ENCODE results near the gene SLC26A11. TPM values are rescaled to one million over a fixed set of nuclear protein-coding genes. Genes with fewer than 3 reads are reported as not detected.

The SLC26A11 gene
- total RNA-seq, 1 donor, result 12.7 TPM

DNA sequence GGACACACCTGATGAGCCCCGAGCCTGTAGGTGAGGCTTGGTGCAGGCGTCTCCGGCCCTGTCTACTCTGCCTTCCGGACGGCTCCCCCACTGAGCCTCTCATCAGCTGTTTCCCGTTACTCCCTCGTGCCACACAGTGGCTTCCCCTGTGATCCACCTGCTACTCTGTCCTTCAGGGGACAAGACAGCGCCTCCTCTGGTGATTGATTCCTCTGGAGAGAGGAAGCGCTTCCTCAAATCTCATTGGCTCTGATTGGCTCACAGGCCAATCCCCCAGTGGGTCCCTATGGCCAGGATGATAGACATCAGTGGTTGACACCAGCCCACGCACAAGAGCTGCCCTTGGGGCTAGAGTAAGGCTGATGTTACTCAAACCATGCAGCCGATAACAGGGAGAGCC lies 64.4 kb downstream of the SLC26A11 start:
- Histone ChIP-seq H3K79me2 (ENCODE audit: insufficient read depth, low read length) (peaks cover 18% of the 10 kb centered on the region), H3K4me3 (ENCODE audit: insufficient read depth, low read length) (no peak overlapping the region), H3K27ac (ENCODE audit: low read depth, low read length) (no peak overlapping the region), H3K9me3 (ENCODE audit: low read depth, low read length) (no peaks in the 10 kb centered on the region), H3K4me1 (ENCODE audit: insufficient read depth, low read length) (peaks cover 8% of the 10 kb centered on the region), H2AFZ (ENCODE audit: low read length) (no peak overlapping the region), H3K36me3 (ENCODE audit: insufficient read depth, low read length) (peaks cover 39% of the 10 kb centered on the region), H3K27me3 (ENCODE audit: insufficient read depth, low read length) (no peaks in the 10 kb centered on the region), H3K4me2 (ENCODE audit: insufficient read depth, low read length) (no peak overlapping the region), H4K20me1 (ENCODE audit: insufficient read depth, low read length) (peaks cover 13% of the 10 kb centered on the region)
- DNase-seq (ENCODE audit: insufficient read length, low spot score, missing footprints), result peak; percentile 46
- TF ChIP-seq, protein P1, sequence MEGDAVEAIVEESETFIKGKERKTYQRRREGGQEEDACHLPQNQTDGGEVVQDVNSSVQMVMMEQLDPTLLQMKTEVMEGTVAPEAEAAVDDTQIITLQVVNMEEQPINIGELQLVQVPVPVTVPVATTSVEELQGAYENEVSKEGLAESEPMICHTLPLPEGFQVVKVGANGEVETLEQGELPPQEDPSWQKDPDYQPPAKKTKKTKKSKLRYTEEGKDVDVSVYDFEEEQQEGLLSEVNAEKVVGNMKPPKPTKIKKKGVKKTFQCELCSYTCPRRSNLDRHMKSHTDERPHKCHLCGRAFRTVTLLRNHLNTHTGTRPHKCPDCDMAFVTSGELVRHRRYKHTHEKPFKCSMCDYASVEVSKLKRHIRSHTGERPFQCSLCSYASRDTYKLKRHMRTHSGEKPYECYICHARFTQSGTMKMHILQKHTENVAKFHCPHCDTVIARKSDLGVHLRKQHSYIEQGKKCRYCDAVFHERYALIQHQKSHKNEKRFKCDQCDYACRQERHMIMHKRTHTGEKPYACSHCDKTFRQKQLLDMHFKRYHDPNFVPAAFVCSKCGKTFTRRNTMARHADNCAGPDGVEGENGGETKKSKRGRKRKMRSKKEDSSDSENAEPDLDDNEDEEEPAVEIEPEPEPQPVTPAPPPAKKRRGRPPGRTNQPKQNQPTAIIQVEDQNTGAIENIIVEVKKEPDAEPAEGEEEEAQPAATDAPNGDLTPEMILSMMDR (IDR thresholded peaks at IDR 0.05; ENCODE audit: extremely low read depth, low read depth, low read length), result no peak

DNA sequence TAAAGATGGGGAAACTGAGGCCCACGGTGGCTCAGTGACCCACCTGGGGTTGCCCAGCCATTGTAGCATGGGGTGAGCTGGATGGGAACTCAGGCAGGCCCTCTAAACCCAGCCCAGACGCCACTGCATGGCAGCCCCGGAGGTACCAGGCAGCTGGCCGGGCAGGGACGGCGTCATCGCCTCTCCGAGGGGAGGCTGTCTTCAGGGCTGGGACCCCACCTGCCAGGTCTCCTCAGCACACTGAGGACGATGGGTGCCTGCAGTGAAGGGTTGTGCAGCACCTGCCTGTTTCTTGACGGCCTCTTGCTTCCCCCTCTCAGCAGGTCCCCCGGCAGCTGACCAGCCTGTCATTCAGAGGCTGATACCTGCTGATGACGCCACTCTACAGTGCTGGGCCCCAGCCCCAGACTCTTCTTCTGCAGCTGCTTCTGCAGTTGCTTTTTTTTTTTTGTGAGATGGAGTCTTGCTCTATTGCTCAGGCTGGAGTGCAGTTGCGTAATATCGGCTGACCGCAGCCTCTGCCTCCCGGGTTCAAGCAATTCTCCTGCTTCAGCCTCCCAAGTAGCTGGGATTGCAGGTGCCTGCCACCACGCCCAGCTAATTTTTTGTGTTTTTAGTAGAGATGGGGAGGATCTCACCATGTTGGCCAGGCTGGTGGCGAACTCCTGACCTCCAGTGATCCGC lies 65.2 kb downstream of the SLC26A11 start:
- Histone ChIP-seq H3K4me2 (ENCODE audit: insufficient read depth, low read length) (no peak overlapping the region), H3K27me3 (ENCODE audit: insufficient read depth, low read length) (no peaks in the 10 kb centered on the region), H3K4me3 (ENCODE audit: insufficient read depth, low read length) (no peak overlapping the region), H3K4me1 (ENCODE audit: insufficient read depth, low read length) (peaks cover 2% of the 10 kb centered on the region), H3K27ac (ENCODE audit: low read depth, low read length) (no peak overlapping the region), H3K9me3 (ENCODE audit: low read depth, low read length) (no peaks in the 10 kb centered on the region), H4K20me1 (ENCODE audit: insufficient read depth, low read length) (peaks cover 15% of the 10 kb centered on the region), H3K36me3 (ENCODE audit: insufficient read depth, low read length) (peaks cover 45% of the 10 kb centered on the region), H2AFZ (ENCODE audit: low read length) (no peak overlapping the region), H3K79me2 (ENCODE audit: insufficient read depth, low read length) (peaks cover 18% of the 10 kb centered on the region)
- TF ChIP-seq, protein P1 (IDR thresholded peaks at IDR 0.05; ENCODE audit: extremely low read depth, low read depth, low read length), result no peak
- peak; percentile 47 for DNase-seq (ENCODE audit: insufficient read length, low spot score, missing footprints)

DNA sequence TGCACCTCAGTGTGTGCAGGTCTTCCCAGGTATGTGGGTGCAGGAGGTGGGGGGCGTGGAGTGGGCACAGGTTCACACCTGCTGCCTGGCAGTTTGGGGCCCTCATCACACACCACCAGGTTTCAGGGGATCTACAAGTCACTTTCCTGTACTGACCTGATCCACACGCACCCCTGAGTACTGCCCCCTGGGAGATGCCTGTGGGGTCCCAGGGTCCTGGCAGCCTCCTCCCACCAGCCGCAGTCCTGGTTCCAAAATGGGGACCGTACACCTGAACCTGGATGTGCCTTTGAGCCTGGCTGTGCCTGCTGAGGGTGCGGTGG lies 66.4 kb downstream of the SLC26A11 start:
- Histone ChIP-seq H3K27me3 (ENCODE audit: insufficient read depth, low read length) (no peaks in the 10 kb centered on the region), H3K9me3 (ENCODE audit: low read depth, low read length) (no peaks in the 10 kb centered on the region), H3K27ac (ENCODE audit: low read depth, low read length) (no peak overlapping the region), H3K4me1 (ENCODE audit: insufficient read depth, low read length) (no peaks in the 10 kb centered on the region), H3K79me2 (ENCODE audit: insufficient read depth, low read length) (peaks cover 10% of the 10 kb centered on the region), H3K4me3 (ENCODE audit: insufficient read depth, low read length) (no peak overlapping the region), H2AFZ (ENCODE audit: low read length) (no peak overlapping the region), H3K4me2 (ENCODE audit: insufficient read depth, low read length) (no peak overlapping the region), H3K36me3 (ENCODE audit: insufficient read depth, low read length) (peaks cover 50% of the 10 kb centered on the region), H4K20me1 (ENCODE audit: insufficient read depth, low read length) (peaks cover 13% of the 10 kb centered on the region)
- TF ChIP-seq, protein P1 (IDR thresholded peaks at IDR 0.05; ENCODE audit: extremely low read depth, low read depth, low read length), result no peak
- peak; percentile 77 for DNase-seq (ENCODE audit: insufficient read length, low spot score, missing footprints)

DNA sequence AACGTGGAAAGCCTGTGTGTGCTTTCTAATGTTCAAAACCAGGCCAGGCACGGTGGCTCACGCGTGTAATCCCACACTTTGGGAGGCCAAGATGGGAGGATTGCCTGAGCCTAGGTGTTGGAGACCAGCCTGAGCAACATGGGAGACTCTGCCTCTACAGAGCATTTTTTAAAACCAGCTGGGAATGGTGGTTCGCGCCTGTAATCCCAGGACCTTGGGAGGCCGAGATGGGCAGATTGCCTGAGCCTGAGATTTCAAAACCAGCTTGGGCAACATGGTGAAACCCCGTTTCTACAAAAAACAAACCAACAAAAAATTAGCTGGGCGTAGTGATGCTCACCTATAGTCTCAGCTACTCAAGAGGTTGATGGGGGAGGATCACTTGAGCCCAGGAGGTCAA lies 66.8 kb downstream of the SLC26A11 start:
- no peaks in the 10 kb centered on the region for H3K4me1 ChIP-seq (ENCODE audit: insufficient read depth, low read length)
- no peak overlapping the region for H3K27ac ChIP-seq (ENCODE audit: low read depth, low read length)
- peaks cover 50% of the 10 kb centered on the region for H3K36me3 ChIP-seq (ENCODE audit: insufficient read depth, low read length)
- H3K27me3 ChIP-seq (ENCODE audit: insufficient read depth, low read length), result no peaks in the 10 kb centered on the region
- no peaks in the 10 kb centered on the region for H3K9me3 ChIP-seq (ENCODE audit: low read depth, low read length)
- H3K4me3 ChIP-seq (ENCODE audit: insufficient read depth, low read length), result no peak overlapping the region
- no peak overlapping the region for H2AFZ ChIP-seq (ENCODE audit: low read length)
- TF ChIP-seq, protein P1 (IDR thresholded peaks at IDR 0.05; ENCODE audit: extremely low read depth, low read depth, low read length), result no peak
- DNase-seq (ENCODE audit: insufficient read length, low spot score, missing footprints), result no peak
- H3K4me2 ChIP-seq (ENCODE audit: insufficient read depth, low read length), result no peak overlapping the region
- H4K20me1 ChIP-seq (ENCODE audit: insufficient read depth, low read length), result peaks cover 12% of the 10 kb centered on the region
- H3K79me2 ChIP-seq (ENCODE audit: insufficient read depth, low read length), result peaks cover 8% of the 10 kb centered on the region
